Measurements from ENCODE around the gene CERS6. TPM values are rescaled to one million over a fixed set of nuclear protein-coding genes. Genes with fewer than 3 reads are reported as not detected.

The CERS6 gene
- total RNA-seq, 2 experiments from 2014 or later: 11.9 to 12.2 TPM

DNA sequence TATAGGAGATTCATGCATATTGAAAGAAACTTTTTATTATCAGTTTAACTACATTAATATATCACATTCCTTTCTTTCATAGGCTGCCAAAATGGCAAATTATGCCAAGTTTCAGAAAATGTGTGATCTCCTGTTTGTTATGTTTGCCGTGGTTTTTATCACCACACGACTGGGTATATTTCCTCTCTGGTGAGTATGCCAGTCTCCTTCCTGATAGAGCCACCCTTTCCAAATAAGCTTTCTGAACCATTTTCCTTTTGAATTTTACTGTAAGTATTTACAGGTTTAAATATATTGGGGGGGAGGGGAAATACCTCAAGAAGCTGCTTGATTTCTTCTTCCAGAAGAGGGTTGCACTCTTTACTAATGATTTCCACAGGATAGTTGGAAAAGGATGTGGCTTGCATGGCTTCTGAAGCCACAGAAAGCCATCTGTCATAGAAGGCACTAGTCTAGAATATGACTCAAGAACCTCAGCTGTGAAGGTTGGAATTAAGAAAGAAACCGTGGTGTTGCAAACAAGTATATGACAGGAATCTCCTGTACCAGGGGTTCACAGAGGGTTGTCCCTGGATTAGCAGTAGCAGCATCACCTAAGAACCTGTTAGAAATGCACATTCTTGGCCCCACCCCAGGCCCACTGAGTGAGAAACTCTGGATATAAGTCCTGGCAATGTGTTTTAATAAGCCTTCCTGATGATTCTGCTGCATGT lies 261.9 kb downstream of the CERS6 start:
- DNase-seq (no peak), ATAC-seq (ENCODE audit: low read depth) (peak; percentile 77)
- H3K9me3 Mint-ChIP-seq: no peaks in the 10 kb centered on the region
- H3K4me3 Mint-ChIP-seq: no peak overlapping the region
- H3K36me3 Mint-ChIP-seq: peaks cover 33% of the 10 kb centered on the region
- POLR2A ChIA-PET: no interaction called here
- H3K27ac Mint-ChIP-seq: no peak overlapping the region
- H3K27me3 Mint-ChIP-seq: no peaks in the 10 kb centered on the region
- H3K4me1 Mint-ChIP-seq: peaks cover 14% of the 10 kb centered on the region

DNA sequence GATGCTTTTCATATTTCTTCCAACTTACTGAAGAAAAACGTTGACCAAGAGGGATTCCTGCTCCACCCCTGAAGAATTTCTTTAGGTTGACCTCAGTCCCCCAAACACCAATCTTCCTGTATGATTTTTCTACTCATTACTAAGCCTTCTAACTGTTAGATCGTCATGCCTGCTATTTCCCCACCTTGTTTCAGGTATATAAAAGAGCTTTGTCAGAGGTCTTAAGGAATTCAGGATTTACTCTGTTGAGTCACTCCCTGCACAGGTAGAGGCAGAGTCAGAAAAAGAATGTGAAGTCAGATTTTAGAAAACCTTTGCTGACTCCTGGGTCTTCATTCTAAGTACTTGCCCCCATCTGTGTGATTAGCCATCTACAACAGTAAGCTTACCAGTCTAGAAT lies 262.6 kb downstream of the CERS6 start:
- Mint-ChIP-seq H3K27ac (no peak overlapping the region), H3K27me3 (no peaks in the 10 kb centered on the region), H3K4me1 (peaks cover 14% of the 10 kb centered on the region), H3K4me3 (no peak overlapping the region), H3K36me3 (peaks cover 33% of the 10 kb centered on the region), H3K9me3 (no peaks in the 10 kb centered on the region)
- no peak for ATAC-seq (ENCODE audit: low read depth)
- no peak for DNase-seq
- POLR2A ChIA-PET: no interaction called here

DNA sequence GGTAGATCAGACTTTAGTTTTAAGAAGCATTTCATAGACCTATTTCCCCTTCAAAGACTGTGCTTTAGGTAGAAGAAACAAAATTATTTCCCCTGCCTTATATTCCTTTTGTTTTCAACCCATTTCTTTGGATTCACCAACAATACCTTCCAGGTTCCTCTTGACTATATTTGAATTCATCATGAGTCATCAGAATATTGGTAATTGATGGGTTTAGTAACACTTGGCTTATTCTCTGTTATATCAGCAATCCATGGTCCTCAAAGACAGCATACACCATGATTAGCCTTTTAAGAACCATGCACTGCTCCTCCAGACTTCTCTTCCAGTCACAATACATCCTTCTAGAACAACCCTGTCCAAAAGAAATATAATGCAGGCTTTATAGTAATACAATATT lies 263.4 kb downstream of the CERS6 start:
- Mint-ChIP-seq H3K27me3 (no peaks in the 10 kb centered on the region), H3K4me3 (no peak overlapping the region), H3K27ac (no peak overlapping the region), H3K36me3 (peaks cover 38% of the 10 kb centered on the region), H3K4me1 (peaks cover 14% of the 10 kb centered on the region), H3K9me3 (no peaks in the 10 kb centered on the region)
- ATAC-seq (ENCODE audit: low read depth) (no peak), DNase-seq (no peak)
- POLR2A ChIA-PET: no interaction called here

DNA sequence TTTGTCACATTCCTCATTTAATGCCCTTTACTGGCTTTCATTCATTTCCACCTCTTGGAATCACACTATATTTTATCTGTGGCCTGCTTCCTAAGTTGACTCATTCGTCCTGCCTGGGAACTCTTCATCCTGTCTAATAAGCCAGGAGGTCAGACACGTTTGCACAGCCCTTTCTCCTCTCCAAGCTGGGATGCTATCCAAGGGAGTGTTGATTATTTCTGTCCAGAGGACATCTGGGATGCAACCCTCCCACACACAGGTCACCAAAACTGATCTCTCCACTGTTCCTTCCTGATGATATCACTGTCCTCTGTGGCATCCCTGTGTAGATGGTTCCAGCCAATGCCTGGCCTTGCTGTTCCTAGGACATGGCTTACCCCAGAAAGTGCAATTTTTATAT lies 266.5 kb downstream of the CERS6 start:
- Mint-ChIP-seq H3K4me3 (no peak overlapping the region), H3K36me3 (peaks cover 32% of the 10 kb centered on the region), H3K27ac (no peak overlapping the region), H3K27me3 (no peaks in the 10 kb centered on the region), H3K9me3 (no peaks in the 10 kb centered on the region), H3K4me1 (peaks cover 12% of the 10 kb centered on the region)
- ATAC-seq (ENCODE audit: low read depth) (no peak), DNase-seq (no peak)
- POLR2A ChIA-PET: no interaction called here

DNA sequence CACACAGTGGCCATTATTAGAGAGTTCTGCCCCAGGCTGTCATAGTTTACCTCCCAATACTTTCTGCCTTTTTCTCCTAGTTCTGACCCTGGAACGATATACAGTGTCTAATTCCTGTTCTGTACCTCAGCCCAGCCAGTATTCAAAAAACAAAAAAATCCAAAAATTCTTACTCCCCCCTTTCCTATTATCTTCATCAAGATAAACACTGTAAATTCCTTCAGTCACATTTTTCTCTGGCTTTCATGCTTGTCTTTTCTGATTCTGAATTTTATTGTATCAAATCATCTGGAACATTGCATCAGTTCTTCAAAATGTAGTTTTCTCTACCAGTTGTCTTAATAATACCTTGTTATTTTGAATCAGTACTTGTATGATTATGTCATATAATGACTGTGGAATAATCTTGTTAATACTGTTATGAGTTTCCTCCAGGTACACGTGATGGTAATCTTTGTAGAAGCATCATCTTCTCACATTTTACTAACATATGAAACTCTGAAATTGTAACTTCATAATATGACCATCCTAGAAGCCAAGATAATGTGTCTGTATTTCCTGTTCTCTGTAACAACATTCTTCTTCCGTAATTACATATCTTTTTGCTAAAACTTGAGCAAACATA lies 267.3 kb downstream of the CERS6 start:
- DNase-seq (no peak), ATAC-seq (ENCODE audit: low read depth) (no peak)
- POLR2A ChIA-PET: no interaction called here
- Mint-ChIP-seq H3K36me3 (peaks cover 32% of the 10 kb centered on the region), H3K27me3 (no peaks in the 10 kb centered on the region), H3K27ac (no peak overlapping the region), H3K9me3 (no peaks in the 10 kb centered on the region), H3K4me3 (no peak overlapping the region), H3K4me1 (peaks cover 4% of the 10 kb centered on the region)

DNA sequence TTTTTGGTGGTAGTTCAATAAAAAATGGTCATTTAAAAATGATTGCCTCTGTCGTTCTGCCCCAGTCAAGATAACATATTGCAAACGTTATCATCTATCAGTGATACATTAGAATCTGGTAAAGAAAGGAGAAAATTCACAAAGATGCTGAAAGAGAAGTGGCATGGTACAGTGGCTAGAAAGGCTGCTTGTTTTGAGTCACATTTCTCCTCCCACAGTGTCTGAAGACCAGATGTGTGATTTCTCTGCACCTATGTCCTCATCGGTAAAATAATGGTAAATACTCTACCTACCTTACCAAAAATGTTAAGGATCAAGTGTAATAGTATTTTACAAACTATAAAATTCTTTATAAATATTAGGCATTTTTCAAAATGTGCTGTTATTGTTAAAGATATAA lies 270.3 kb downstream of the CERS6 start:
- peaks cover 15% of the 10 kb centered on the region for H3K36me3 Mint-ChIP-seq
- no peak overlapping the region for H3K4me3 Mint-ChIP-seq
- H3K9me3 Mint-ChIP-seq: no peaks in the 10 kb centered on the region
- H3K27ac Mint-ChIP-seq: no peak overlapping the region
- POLR2A ChIA-PET: no interaction called here
- H3K4me1 Mint-ChIP-seq: no peaks in the 10 kb centered on the region
- no peaks in the 10 kb centered on the region for H3K27me3 Mint-ChIP-seq
- no peak for ATAC-seq (ENCODE audit: low read depth)
- DNase-seq: no peak

DNA sequence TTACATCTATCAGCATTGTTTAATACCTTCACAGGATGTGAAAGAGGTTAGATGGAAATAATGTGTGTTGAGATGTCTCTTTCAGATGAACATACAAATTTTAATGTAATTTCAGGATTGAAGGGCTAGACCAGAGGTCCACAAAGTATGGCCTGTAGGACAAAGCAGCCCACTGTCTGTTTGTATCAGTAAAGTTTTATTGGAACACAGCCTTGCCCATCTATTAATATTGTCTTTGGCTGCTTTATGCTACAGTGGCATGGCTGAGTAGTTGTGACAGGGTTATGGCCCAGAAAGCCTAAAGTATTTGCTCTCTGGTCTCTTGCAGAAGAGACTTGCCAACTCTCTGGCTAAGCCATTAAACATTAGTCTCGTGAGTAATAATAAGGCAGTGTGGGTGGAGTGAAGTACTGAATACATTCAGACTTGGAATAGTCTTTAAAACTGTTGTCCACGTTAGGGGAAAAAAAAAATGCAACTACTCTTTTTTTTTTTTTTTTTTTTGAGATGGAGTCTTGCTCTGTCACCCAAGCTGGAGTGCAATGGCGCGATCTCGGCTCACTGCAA lies 271.9 kb downstream of the CERS6 start:
- Mint-ChIP-seq H3K27ac (no peak overlapping the region), H3K4me3 (no peak overlapping the region), H3K36me3 (peaks cover 10% of the 10 kb centered on the region), H3K27me3 (no peaks in the 10 kb centered on the region), H3K9me3 (no peaks in the 10 kb centered on the region), H3K4me1 (no peaks in the 10 kb centered on the region)
- DNase-seq: no peak
- POLR2A ChIA-PET: no interaction called here
- no peak for ATAC-seq (ENCODE audit: low read depth)

DNA sequence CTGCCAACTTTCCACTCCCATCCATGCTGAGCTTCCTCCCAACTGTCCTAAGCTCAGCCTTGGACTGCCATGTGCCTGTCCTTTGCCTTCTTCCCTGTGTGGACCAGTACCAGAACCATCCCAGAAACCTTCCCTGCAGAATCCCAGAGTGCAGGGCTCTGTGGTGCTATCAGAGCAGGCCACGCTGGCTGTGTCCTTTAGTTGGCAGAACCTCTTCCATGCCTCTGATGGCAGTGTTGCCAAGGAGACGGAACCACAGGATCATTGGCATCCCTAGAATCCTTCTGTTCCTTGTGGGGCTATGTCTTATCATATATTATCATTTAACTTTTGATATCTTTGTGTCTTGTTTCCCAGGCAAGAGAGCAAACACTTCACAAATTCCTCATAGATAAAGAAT lies 273.4 kb downstream of the CERS6 start:
- H3K4me1 Mint-ChIP-seq: no peaks in the 10 kb centered on the region

DNA sequence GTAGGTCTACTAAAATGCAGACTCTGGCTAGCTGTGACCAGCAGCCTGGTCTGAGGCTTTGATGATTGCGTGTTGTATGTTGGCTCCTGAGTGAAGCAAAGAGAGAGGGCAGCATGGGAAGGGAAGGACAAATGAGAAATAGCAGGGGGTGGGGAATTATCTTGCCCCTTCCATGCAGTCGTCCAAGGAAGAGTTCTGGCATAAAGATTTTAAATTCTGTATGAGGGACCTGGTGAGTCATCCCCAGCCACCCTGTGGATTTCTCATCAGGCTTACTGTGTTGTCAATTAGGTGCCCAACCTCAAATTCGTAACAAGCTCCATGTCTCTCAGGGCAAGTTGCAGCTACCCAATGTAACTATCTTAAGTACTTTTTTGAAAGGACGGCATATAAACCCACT lies 274.3 kb downstream of the CERS6 start:
- peaks cover 4% of the 10 kb centered on the region for H3K36me3 Mint-ChIP-seq

More for the DNA sequence above, 273.4 kb downstream of the CERS6 start:
- no peaks in the 10 kb centered on the region for H3K27me3 Mint-ChIP-seq
- ATAC-seq (ENCODE audit: low read depth) (no peak), DNase-seq (no peak)
- peaks cover 4% of the 10 kb centered on the region for H3K36me3 Mint-ChIP-seq
- no peak overlapping the region for H3K4me3 Mint-ChIP-seq
- POLR2A ChIA-PET: no interaction called here
- H3K27ac Mint-ChIP-seq: no peak overlapping the region
- H3K9me3 Mint-ChIP-seq: no peaks in the 10 kb centered on the region

DNA sequence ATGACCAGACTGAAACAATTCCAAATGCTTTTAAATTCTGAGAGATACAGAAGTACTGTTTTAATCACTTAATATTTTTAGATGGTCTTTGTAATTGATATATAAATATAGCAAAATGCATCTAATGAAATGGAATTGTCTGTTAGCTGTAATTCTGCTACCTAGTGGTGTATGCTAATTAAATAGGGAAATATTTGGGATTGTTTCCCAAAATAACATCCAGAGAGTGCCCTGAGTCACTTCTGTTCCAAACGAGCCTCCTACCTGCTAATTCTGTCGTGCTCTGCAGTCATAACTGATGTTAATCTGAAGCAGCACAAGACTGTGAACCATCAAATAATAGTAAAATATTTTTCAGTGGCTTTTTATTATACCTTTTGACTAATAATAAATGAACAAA lies 274.9 kb downstream of the CERS6 start:
- H3K4me1 Mint-ChIP-seq: no peaks in the 10 kb centered on the region
- no peaks in the 10 kb centered on the region for H3K9me3 Mint-ChIP-seq
- POLR2A ChIA-PET: no interaction called here
- H3K36me3 Mint-ChIP-seq: peaks cover 4% of the 10 kb centered on the region
- no peaks in the 10 kb centered on the region for H3K27me3 Mint-ChIP-seq
- no peak overlapping the region for H3K4me3 Mint-ChIP-seq
- no peak for DNase-seq
- H3K27ac Mint-ChIP-seq: no peak overlapping the region
- ATAC-seq (ENCODE audit: low read depth): no peak

More for the DNA sequence above, 274.3 kb downstream of the CERS6 start:
- no peak for DNase-seq
- ATAC-seq (ENCODE audit: low read depth): no peak
- Mint-ChIP-seq H3K4me3 (no peak overlapping the region), H3K9me3 (no peaks in the 10 kb centered on the region), H3K4me1 (no peaks in the 10 kb centered on the region), H3K27ac (no peak overlapping the region), H3K27me3 (no peaks in the 10 kb centered on the region)
- POLR2A ChIA-PET: no interaction called here

DNA sequence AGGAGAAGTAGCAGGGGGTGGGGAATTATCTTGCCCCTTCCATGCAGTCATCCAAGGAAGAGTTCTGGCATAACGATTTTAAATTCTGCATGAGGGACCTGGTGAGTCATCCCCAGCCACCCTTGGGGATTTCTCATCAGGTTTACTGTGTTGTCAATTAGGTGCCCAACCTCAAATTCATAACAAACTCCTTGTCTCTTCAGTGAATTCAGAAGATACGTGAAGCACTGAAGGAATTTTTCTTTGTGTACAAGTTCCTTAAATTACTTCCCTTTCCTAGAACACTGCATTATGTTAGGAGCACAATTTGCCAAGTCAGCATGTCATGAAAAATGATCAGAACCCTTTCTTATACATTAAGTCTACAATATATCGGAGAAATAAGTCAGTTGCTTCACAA lies 275.5 kb downstream of the CERS6 start:
- Mint-ChIP-seq H3K9me3 (no peaks in the 10 kb centered on the region), H3K36me3 (peaks cover 4% of the 10 kb centered on the region), H3K27ac (no peak overlapping the region), H3K4me3 (no peak overlapping the region), H3K4me1 (no peaks in the 10 kb centered on the region), H3K27me3 (no peaks in the 10 kb centered on the region)
- POLR2A ChIA-PET: no interaction called here
- DNase-seq (no peak), ATAC-seq (ENCODE audit: low read depth) (no peak)

DNA sequence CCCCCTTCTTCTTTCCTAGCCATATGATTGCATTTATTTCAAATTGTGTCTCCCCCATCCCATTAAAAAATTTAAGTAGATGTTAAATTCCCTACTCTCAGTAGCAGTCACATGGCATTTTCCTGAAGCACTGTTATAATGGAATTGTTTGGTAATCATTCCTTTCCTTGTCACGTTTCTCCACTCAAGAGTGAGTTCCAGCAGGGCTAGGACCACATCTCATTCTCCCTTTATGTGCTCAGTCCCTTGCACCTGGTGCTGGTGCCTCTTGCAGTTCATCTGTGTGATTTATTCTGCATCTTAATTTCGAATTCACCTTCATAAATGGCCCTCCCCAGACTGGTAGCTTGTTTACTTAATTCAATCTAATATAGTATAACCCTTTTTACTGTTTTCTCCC lies 276.0 kb downstream of the CERS6 start:
- ATAC-seq (ENCODE audit: low read depth) (no peak), DNase-seq (no peak)
- Mint-ChIP-seq H3K27ac (no peak overlapping the region), H3K4me1 (no peaks in the 10 kb centered on the region), H3K27me3 (no peaks in the 10 kb centered on the region), H3K4me3 (no peak overlapping the region), H3K36me3 (peaks cover 5% of the 10 kb centered on the region), H3K9me3 (no peaks in the 10 kb centered on the region)
- POLR2A ChIA-PET: no interaction called here

DNA sequence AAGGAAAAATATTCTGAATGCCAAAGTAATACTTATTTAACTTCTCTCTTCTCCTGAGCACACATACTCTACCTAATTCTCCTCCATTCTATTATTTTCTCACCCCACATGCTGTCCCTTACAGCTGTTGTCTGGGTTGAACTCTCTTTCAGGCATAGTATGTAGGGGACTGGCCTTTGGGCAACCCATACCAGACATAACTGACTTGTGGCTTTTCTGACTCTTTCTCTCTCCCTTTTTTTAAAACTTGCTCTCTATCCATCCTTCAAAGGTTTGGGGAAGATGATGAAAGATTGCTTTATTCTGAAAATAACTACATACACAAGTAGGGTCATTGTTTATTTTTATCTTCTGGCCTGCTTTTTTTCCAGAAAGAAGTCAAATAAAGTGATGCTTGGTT lies 276.4 kb downstream of the CERS6 start:
- Mint-ChIP-seq H3K4me1 (no peaks in the 10 kb centered on the region), H3K27me3 (no peaks in the 10 kb centered on the region), H3K36me3 (peaks cover 5% of the 10 kb centered on the region), H3K4me3 (no peak overlapping the region), H3K27ac (no peak overlapping the region), H3K9me3 (no peaks in the 10 kb centered on the region)
- POLR2A ChIA-PET: no interaction called here
- ATAC-seq (ENCODE audit: low read depth): no peak
- DNase-seq: no peak

DNA sequence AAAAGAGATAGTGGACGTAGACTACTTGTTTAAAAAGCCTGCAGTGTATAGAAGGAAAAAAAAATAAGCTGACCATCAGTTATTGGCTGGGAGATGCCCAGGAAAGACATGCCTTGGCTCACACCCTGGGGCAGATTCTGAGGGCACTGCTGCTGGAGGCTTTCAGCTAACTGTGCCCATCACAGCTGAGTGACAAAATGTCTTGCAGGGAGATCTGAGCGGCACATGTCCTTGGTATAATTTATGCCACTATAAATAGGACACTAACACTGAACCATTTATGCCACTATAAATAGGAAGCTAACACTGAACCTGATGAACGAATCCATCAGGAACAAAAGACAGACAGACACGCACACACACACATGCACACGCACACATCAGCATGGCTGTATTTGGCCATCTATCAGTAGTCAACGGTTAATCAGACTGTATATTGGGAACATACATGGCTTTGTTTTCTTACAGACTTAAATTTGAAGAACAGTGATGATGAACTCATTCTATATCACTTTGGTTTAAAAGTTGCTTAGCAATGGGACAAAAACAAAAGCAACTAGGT lies 278.2 kb downstream of the CERS6 start:
- Mint-ChIP-seq H3K36me3 (peaks cover 7% of the 10 kb centered on the region), H3K4me1 (no peaks in the 10 kb centered on the region), H3K27me3 (no peaks in the 10 kb centered on the region), H3K9me3 (no peaks in the 10 kb centered on the region), H3K27ac (no peak overlapping the region), H3K4me3 (no peak overlapping the region)
- DNase-seq (no peak), ATAC-seq (ENCODE audit: low read depth) (no peak)
- POLR2A ChIA-PET: no interaction called here

Data from activated naive CD8-positive, alpha-beta T cell treated with anti-CD3 and anti-CD28 coated beads, Interleukin-2, amount 10 ng/mL, durations not matched to agents 7 days and 5 days (primary cell).